HT-29 (cell line): ENCODE results near the gene MSH3. TPM values are rescaled to one million over a fixed set of nuclear protein-coding genes. Genes with fewer than 3 reads are reported as not detected.
"Not testable (repeated sequence)": the region's sequence is repeated elsewhere in the genome, so short reads cannot be mapped to it uniquely, and the experiment has no call there.

ENCODE experiments used
- DNase-seq: peaks from one replicate; pipeline ENCODE4 v3.0.0-alpha.2; 2015; ENCODE audit warnings: low spot score
- total RNA-seq: library from RNA; depleted of rRNA; stranded (reverse); fragments of >200 nt; shearing (Covaris generic); gene quantifications from 2 replicates; pipeline ENCODE4 v1.2.3, GENCODE V29; 2014

The MSH3 gene
- total RNA-seq, 1 experiment from 2014 or later = 7.4 TPM

GRCh38 chr5:80790698-80791097 is 136.2 kb downstream of the MSH3 start:
- no peak for DNase-seq

- DNase-seq = no peak
Observed at GRCh38 chr5:80793354-80793753, 138.9 kb downstream of the MSH3 start.

GRCh38 chr5:80796846-80797245 is 142.4 kb downstream of the MSH3 start:
- DNase-seq = no peak

DNA sequence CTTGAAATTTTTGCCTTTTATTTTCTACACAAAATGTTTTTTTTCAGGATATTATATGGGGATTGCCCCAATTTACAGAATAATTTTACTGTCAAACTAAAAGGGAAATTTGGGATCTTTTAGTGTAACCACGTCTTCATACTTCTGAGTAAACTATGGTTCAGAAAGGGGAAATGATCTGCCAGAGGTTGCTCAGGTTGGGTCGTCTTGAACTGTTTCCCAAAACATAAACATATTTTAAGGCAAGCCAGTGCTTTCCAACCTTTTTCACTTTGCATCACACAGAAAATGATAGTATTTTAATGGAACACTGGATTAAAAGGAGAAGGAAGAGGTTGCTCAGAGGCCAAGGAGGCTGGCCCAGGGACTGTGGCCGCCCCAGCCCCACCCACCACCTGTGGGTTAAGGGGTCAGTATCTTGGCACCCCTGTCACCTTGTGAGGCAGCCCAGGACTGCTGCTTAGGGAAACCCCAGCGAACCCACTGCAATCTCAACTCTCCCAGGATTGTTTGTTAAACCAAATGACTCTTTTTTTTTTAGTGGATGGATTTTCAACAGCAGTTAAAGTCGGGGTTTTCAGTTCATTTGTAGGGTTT is 143.1 kb downstream of the MSH3 start:
- no peak for DNase-seq

DNA sequence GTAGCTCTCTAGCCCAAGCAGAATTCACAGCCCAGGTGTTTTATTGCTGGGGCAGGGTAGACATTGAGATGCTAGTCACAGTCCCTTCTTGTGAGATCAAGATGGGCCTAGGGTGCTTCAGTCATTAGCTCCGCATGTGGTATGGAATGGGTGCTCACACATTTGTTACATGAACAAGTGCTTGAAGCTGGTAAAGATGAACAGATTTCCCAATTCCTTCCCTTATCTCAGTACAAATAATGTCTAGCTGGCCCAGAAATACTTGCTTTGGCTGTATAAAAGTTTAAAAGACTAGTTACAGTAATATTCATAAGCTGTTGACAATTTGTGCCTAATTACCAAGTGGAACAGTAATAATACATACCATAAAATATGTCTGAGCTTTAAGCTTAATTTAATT is 143.7 kb downstream of the MSH3 start:
- no peak for DNase-seq

- no peak for DNase-seq
Observed at GRCh38 chr5:80798633-80799032, 144.2 kb downstream of the MSH3 start.

DNA sequence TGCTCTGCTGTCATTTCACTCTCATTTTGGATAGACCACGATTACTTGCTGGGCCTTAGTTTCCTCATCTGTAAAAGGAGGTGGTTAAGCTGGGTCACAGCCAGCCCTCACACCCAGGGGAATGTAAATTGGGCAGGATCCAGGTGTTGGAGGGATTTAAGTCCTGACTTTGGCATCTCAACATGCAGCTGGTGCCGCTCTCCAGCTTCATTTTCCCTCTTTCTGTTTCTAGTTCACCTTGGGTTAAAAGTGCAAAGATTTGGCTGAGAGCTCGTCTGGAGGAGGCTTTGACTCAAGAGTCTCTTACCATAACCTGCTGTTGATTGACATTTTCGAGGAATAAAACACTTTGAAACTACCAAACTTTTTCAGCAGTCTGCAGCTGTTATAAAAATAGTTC is 144.6 kb downstream of the MSH3 start:
- DNase-seq = no peak

DNA sequence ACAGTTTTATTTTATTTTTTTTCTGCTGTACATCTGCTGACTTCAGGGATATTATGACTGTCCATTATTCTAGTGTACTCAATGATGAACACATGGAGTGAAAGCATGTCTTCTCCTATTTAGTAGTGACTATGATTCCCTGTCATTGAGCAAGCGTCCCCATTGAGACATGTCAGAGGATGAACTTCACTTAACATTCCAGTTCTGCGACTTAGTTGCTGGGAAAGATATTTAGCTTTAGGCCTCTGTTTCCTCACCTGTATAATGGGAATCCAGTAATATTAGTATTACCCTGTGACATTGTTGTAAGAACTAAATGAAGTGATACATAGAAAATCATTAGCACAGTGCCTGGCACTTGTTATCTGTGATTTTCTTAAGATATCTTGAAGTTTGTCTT is 145.1 kb downstream of the MSH3 start:
- DNase-seq = no peak

GRCh38 chr5:80804332-80804731 is 149.9 kb downstream of the MSH3 start:
- DNase-seq = no peak

DNA sequence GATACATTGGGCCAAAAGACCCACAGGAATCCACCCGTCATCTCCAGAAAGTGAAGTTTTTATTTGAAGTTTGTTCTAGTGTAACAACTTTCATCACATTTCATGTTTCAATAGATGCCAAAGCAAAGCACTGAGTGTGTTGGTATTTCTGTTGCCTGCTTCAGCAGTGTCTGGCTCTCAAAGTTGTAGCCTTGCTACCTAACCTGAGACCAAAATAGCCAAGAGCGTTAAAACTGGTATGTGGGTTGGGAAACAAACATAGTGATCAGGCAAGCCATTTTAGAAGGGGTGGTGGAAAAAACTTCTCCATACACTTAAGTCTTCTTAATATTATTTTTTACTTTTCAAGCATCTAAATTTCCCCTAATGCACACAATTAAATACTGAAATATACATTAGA is 150.6 kb downstream of the MSH3 start:
- no peak for DNase-seq

DNA sequence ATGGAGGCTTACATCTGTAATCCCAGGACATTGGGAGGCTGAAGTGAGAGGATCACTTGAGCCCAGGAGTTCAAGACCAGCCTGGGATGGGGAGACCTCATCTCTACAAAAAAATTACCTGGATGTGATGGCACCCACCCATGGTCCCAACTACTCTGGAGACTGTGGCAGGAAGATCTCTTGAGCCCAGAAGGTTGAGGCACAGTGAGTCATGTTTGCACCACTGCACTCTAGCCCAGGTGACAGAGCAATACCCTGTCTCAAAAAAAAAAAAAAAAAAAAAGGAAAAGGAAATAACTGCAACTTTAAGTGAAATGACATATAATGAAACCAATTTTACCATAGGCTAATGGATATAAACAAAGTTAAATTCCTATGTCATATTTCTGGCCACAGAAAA is 152.5 kb downstream of the MSH3 start:
- DNase-seq = no peak

GRCh38 chr5:80809451-80809850 is 155.0 kb downstream of the MSH3 start:
- DNase-seq = no peak

GRCh38 chr5:80810425-80810824 is 156.0 kb downstream of the MSH3 start:
- DNase-seq = no peak

DNA sequence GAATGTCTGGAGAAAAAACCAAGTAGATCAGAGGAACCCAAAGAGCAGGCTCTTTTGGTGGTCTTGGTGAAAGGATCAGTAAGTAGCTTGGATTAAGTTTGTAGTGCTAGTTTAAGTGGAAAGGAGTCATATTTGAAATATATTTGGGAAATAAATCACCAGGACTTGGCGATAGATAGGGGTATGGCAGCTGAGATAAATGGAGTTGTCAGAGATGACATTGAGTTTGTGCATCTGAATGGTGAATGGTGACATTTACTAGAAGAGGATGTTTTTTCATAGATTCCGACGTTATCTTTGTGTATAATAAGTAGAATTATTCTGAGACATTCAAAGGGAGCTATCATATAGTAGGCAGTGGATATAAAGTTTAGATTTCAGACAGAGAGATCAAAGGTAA is 162.1 kb downstream of the MSH3 start:
- no peak for DNase-seq

GRCh38 chr5:80820685-80821084 is 166.2 kb downstream of the MSH3 start:
- DNase-seq = no peak

- DNase-seq = no peak
Observed at GRCh38 chr5:80822640-80823039, 168.2 kb downstream of the MSH3 start.

DNA sequence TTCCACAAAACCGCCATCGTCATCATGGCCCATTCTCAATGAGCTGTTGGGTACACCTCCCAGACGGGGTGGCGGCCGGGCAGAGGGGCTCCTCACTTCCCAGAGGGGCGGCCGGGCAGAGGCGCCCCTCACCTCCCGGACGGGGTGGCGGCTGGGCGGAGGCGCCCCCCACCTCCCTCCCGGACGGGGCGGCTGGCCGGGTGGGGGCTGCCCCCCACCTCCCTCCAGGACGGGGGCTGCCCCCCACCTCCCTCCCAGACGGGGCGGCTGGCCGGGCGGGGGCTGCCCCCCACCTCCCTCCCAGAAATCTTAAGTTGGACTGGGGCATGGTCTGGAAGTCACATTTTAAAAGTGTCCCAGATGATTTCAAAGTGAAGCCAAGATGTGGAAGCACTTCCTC is 169.7 kb downstream of the MSH3 start:
- not testable (repeated sequence) for DNase-seq

GRCh38 chr5:80825786-80826460 is 171.5 kb downstream of the MSH3 start:
- DNase-seq = no peak

DNA sequence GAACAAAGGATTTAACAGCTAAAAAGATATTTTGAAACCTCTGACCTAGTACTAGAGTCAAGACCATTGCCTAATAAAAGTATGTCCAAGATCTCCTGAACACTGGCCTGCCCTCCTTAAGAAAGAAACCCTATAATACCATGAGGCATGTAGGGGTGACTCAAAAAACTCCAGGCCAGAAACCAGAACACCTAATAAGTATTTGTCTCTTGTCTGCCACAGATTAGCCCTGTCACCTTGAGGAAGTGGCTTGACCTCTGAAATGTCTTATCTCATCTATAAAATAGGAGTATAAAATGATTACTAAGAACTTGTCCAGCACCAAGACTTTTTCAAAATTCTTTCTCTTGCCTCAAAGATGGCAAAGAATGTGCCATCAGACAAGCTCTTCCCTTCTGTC is 180.3 kb downstream of the MSH3 start:
- DNase-seq = no peak

DNA sequence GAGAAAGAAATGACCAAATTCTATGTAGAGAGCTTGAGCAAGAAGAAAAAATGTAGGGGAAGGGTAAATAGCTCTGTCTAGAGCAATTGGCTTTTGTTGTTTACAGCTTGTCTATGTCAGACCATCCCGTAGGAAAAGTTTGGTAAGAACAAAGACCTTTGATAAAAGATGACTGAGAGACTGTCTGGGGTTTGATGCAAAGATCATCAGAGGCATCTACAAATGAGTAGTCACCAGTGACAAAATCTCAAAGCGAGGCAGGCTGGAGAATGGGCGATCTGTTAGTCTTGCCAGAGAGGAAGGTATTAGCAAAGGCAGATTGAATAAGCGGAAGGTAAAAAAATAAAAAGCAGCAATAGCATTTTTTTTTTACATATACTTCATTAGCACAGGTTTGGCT is 180.7 kb downstream of the MSH3 start:
- DNase-seq = no peak

GRCh38 chr5:80837679-80838078 is 183.2 kb downstream of the MSH3 start:
- no peak for DNase-seq

DNA sequence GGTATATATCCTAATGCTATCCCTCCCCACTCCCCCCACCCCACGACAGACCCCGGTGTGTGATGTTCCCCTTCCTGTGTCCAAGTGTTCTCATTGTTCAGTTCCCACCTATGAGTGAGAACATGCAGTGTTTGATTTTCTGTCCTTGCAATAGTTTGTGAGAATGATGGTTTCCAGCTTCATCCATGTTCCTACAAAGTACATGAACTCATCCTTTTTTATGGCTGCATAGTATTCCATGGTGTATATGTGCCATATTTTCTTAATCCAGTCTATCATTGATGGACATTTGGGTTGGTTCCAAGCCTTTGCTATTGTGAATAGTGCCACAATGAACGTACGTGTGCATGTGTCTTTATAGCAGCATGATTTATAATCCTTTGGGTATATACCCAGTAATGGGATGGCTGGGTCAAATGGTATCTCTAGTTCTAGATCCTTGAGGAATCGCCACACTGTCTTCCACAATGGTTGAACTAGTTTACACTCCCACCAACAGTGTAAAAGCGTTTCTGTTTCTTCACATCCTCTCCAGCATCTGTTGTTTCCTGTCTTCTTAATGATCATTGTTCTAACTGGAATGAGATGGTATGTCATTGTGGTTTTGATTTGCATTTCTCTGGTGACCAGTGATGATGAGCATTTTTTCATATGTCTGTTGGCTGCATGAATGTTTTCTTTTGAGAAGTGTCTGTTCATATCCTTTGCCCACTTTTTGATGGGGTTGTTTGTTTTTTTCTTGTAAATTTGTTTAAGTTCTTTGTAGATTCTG is 186.8 kb downstream of the MSH3 start:
- not testable (repeated sequence) for DNase-seq

DNA sequence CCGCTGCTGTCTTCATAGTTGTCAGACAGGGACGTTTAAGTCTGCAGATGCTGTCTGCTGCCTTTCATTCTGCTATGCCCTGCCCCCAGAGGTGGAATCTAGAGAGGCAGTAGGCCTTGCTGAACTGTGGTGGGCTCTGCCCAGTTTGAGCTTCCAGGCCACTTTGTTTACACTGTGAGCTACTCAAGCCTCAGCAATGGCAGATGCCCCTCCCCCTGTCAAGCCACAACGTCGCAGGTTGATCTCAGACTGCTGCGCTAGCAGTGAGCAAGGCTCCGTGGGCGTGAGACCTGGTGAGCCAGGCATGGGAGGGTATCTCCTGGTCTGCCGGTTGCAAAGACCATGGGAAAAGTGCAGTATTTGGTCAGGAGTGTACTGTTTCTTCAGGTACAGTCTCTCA is 192.0 kb downstream of the MSH3 start:
- not testable (repeated sequence) for DNase-seq
